Endothelial cell of umbilical vein (primary cell): ENCODE measurements around the gene HCN2.

ENCODE experiments used
- CTCF ChIP-seq, 2 donors: IDR thresholded peaks; 1 replicate in 1 of 2; 2 replicates in 1 of 2; pipeline ENCODE4 v1.5.1; 2011; ENCODE audit warnings: low read length in 2 of 2, mild to moderate bottlenecking in 2 of 2, moderate library complexity in 2 of 2, control low read depth in 1 of 2, inconsistent platforms in 1 of 2, low read depth in 1 of 2; ENCODE audit not compliant: insufficient read depth in 1 of 2; ENCODE audit errors: extremely low read depth in 1 of 2
- EZH2 ChIP-seq: IDR thresholded peaks from 2 replicates; pipeline ENCODE4 v1.6.1; 2012; ENCODE audit warnings: borderline replicate concordance, low read depth, mild to moderate bottlenecking, moderate library complexity, low read length, inconsistent platforms; ENCODE audit not compliant: severe bottlenecking
- GATA2 ChIP-seq: IDR thresholded peaks from 2 replicates; pipeline ENCODE4 v1.7.0; 2011; ENCODE audit warnings: low read depth, mild to moderate bottlenecking, moderate library complexity, mixed read lengths, low read length; ENCODE audit not compliant: insufficient read length, insufficient read depth
- JUN ChIP-seq: IDR thresholded peaks from 2 replicates; pipeline ENCODE4 v1.6.1; 2011; ENCODE audit warnings: borderline replicate concordance, low read depth; ENCODE audit not compliant: insufficient read length, insufficient read depth
- MAX ChIP-seq: IDR thresholded peaks from 2 replicates; pipeline ENCODE4 v1.6.1; 2011; ENCODE audit not compliant: insufficient read depth, insufficient read length
- POLR2A ChIP-seq: IDR thresholded peaks from 2 replicates; pipeline ENCODE4 v1.6.1; 2012; ENCODE audit warnings: low read depth, mild to moderate bottlenecking, control low read depth, low read length
- POLR2AphosphoS5 ChIP-seq: IDR thresholded peaks from 2 replicates; pipeline ENCODE4 v1.6.1; 2012; ENCODE audit warnings: low read depth, mild to moderate bottlenecking, control low read depth, low read length, moderate library complexity; ENCODE audit not compliant: insufficient read depth

GRCh38 chr19:609004-609346, 19.3 kb downstream of the HCN2 start:
- no peak for TF ChIP-seq CTCF (IDR thresholded peaks at IDR 0.05; ENCODE audit: extremely low read depth in 1 of 2, insufficient read depth in 1 of 2, low read depth in 1 of 2, low read length in 2 of 2)
- TF ChIP-seq MAX: no peak
- no peak for TF ChIP-seq POLR2AphosphoS5
- TF ChIP-seq EZH2: no peak
- no peak for TF ChIP-seq POLR2A
- no peak for TF ChIP-seq GATA2
- no peak for TF ChIP-seq JUN
